Cardiac fibroblast (primary cell): Measurements from ENCODE around the gene ASH1L.

Experiments
- DNase-seq, 2 donors: peaks; one replicate each; pipeline versions ENCODE4 v3.0.0 to v3.0.0-alpha.2; 2010; ENCODE audit warnings: low read depth in 2 of 2
- H3K4me3 ChIP-seq, 2 donors: replicated peaks in 1 of 2; 1 replicate in 1 of 2; 2 replicates in 1 of 2; pipeline ENCODE4 v1.5.1; 2011; ENCODE audit warnings: low read depth in 2 of 2, low read length in 2 of 2, mild to moderate bottlenecking in 2 of 2, moderate library complexity in 1 of 2
- CTCF ChIP-seq: IDR thresholded peaks from one replicate; pipeline ENCODE4 v1.5.1; 2011; ENCODE audit warnings: low read depth, mild to moderate bottlenecking, low read length, inconsistent platforms

ASH1L gene

GRCh38 chr1:155481741-155482241 is 80.8 kb downstream of the ASH1L start:
- DNase-seq: peak in 1 of 2 donors; percentile 40
- no peak for TF ChIP-seq CTCF
- H3K4me3 ChIP-seq: no peak overlapping the region

- no peak overlapping the region for H3K4me3 ChIP-seq
- peak; percentile 49 to 86 for DNase-seq
- TF ChIP-seq CTCF: no peak
These were observed 83.4 kb downstream of the ASH1L start for GRCh38 chr1:155479205-155479604.

- no peak for DNase-seq
- no peak for TF ChIP-seq CTCF
- no peak overlapping the region for H3K4me3 ChIP-seq
These were observed 84.2 kb downstream of the ASH1L start for GRCh38 chr1:155478270-155478852.

GRCh38 chr1:155474146-155474545 is 88.5 kb downstream of the ASH1L start:
- no peak for TF ChIP-seq CTCF
- H3K4me3 ChIP-seq: no peak overlapping the region
- DNase-seq: no peak

GRCh38 chr1:155473151-155473821 is 89.3 kb downstream of the ASH1L start:
- DNase-seq: no peak
- TF ChIP-seq CTCF: no peak
- no peak overlapping the region for H3K4me3 ChIP-seq

- no peak for TF ChIP-seq CTCF
- no peak for DNase-seq
- H3K4me3 ChIP-seq: no peak overlapping the region
These were observed 90.0 kb downstream of the ASH1L start for GRCh38 chr1:155472491-155473083.
